OCI-M2 (cell line): ENCODE measurements around the gene ACTL8.

Experiments used
- DNase-seq: peaks from one replicate; lab custom pipeline; 2025; ENCODE audit not compliant: unreplicated experiment; lab: John Stamatoyannopoulos, UW

The ACTL8 gene

GRCh38 chr1:17765444-17766411 lies 10.6 kb downstream of the ACTL8 start:
- no peak for DNase-seq

GRCh38 chr1:17768651-17769241 lies 13.6 kb downstream of the ACTL8 start:
- no peak for DNase-seq

- no peak for DNase-seq
Observed at GRCh38 chr1:17770983-17771382, 15.8 kb downstream of the ACTL8 start.

GRCh38 chr1:17772615-17773212 lies 17.6 kb downstream of the ACTL8 start:
- DNase-seq, result no peak

GRCh38 chr1:17773591-17774326 lies 18.6 kb downstream of the ACTL8 start:
- no peak for DNase-seq

GRCh38 chr1:17774452-17774851 lies 19.3 kb downstream of the ACTL8 start:
- no peak for DNase-seq

GRCh38 chr1:17775796-17776195 lies 20.7 kb downstream of the ACTL8 start:
- no peak for DNase-seq

GRCh38 chr1:17776426-17776825 lies 21.3 kb downstream of the ACTL8 start:
- no peak for DNase-seq

- no peak for DNase-seq
Observed at GRCh38 chr1:17777330-17777729, 22.2 kb downstream of the ACTL8 start.

GRCh38 chr1:17777818-17778217 lies 22.7 kb downstream of the ACTL8 start:
- no peak for DNase-seq

GRCh38 chr1:17780916-17781315 lies 25.8 kb downstream of the ACTL8 start:
- no peak for DNase-seq

- DNase-seq, result no peak
Observed at GRCh38 chr1:17789926-17790325, 34.8 kb downstream of the ACTL8 start.

- DNase-seq, result no peak
Observed at GRCh38 chr1:17790383-17791054, 35.4 kb downstream of the ACTL8 start.

- DNase-seq, result no peak
Observed at GRCh38 chr1:17791055-17791390, 35.9 kb downstream of the ACTL8 start.

- DNase-seq, result no peak
Observed at GRCh38 chr1:17791480-17791879, 36.3 kb downstream of the ACTL8 start.

GRCh38 chr1:17792421-17792820 lies 37.3 kb downstream of the ACTL8 start:
- no peak for DNase-seq

GRCh38 chr1:17795081-17795809 lies 40.1 kb downstream of the ACTL8 start:
- DNase-seq, result no peak

GRCh38 chr1:17795836-17796645 lies 40.9 kb downstream of the ACTL8 start:
- DNase-seq, result no peak

- no peak for DNase-seq
Observed at GRCh38 chr1:17797478-17797877, 42.3 kb downstream of the ACTL8 start.
